ENCODE data around the gene CDC34. TPM values are rescaled to one million over a fixed set of nuclear protein-coding genes. Genes with fewer than 3 reads are reported as not detected.
"Not testable (repeated sequence)": the region's sequence is repeated elsewhere in the genome, so short reads cannot be mapped to it uniquely, and the experiment has no call there.

The CDC34 gene
- total RNA-seq, 2 donors from 2014 or later, result 41.1 to 45.8 TPM

DNA sequence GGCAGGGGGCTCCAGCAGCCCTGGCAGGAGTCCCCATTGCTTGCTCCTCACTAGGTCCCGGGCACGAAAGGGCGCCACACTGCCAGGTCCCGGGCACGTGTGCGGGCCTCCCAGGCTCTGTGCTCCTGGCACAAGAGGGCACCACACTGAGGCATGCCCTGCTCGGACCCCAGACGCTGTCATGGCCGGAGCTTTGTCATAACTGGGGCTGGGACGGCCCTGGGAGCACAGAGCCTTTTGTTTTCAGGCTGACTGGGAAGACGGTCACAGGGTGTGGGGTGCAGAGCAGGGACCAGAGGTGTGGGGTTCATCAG is 48.2 kb downstream of the CDC34 start:
- intact Hi-C loops (cut with DNase I), result loop anchor here (10.0 kb wide), 2 partner anchors 55 to 145 kb away; partner anchors contain the start of genes FGF22 (in 1 of the 2) and POLRMT (in 1 of the 2)

DNA sequence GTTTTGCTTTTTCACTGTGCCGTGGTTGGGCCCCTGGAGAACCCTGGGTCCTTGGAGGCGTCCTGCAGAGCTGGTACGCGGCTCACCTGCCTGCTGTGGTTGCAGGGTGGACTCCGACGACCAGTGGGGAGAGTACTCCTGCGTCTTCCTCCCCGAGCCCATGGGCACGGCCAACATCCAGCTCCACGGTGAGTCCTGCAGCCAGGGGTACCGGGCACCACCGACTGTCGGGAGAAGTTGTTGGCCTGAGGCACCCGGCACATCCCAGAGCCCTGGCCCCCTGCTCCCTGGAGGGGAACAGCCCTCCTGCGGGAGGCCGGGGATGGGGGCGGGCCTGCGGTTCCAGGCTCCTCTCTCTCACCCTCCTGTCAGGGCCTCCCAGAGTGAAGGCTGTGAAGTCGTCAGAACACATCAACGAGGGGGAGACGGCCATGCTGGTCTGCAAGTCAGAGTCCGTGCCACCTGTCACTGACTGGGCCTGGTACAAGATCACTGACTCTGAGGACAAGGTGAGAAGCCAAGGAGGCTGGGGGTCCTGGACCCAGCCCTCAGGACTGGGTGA is 48.8 kb downstream of the CDC34 start:
- no peak for DNase-seq (ENCODE audit: low spot score)
- intact Hi-C loops (cut with DNase I), result loop anchor here in 1 of 2 donors (10.0 kb wide), 1 partner anchor 144 kb away; no protein-coding TSS in a partner anchor

More for the DNA sequence above, 48.2 kb downstream of the CDC34 start:
- DNase-seq (ENCODE audit: low spot score), result no peak

DNA sequence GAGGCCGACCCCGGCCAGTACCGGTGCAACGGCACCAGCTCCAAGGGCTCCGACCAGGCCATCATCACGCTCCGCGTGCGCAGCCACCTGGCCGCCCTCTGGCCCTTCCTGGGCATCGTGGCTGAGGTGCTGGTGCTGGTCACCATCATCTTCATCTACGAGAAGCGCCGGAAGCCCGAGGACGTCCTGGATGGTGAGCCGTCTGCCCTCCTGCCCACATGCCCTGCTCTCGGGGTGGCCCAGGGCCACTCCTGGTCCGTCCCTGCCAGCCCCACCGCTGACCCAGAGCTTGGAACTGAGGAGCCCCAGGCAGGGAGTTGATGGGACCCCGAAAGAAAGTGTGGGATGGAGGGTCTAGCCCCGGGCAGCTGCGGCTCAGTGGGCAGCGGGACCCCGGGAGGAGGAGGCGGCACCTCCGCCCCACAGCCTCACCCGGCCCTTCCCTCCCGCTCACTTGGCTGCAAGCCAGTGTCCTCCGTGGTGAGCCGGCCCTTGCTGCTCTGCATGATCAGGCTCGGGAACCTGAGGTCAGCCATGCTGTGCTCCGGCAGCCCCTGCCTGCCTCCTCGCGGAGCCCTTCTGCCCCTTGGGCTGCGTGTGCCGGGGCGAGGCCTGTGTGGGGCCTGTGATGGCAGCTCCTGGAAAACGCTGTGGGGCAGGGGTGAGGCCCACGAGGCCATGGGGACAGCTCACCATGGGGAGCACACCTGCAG is 50.0 kb downstream of the CDC34 start:
- intact Hi-C loops (cut with DNase I), result loop anchor here in 1 of 2 donors (10.0 kb wide), 1 partner anchor 143 kb away; no protein-coding TSS in a partner anchor
- peak; percentile 75 for DNase-seq (ENCODE audit: low spot score)

DNA sequence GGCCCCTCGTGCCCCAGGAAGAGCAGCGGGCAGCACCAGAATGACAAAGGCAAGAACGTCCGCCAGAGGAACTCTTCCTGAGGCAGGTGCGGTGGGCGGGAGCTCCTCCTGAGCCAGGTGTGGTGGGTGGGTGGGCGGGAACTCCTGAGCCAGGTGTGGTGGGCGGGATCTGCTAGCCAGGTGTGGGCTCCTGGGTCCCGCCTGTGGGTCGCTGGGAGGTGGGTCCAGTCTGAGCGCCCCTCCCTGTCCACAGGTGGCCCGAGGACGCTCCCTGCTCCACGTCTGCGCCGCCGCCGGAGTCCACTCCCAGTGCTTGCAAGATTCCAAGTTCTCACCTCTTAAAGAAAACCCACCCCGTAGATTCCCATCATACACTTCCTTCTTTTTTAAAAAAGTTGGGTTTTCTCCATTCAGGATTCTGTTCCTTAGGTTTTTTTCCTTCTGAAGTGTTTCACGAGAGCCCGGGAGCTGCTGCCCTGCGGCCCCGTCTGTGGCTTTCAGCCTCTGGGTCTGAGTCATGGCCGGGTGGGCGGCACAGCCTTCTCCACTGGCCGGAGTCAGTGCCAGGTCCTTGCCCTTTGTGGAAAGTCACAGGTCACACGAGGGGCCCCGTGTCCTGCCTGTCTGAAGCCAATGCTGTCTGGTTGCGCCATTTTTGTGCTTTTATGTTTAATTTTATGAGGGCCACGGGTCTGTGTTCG is 51.1 kb downstream of the CDC34 start:
- DNase-seq (ENCODE audit: low spot score), result peak; percentile 85

DNA sequence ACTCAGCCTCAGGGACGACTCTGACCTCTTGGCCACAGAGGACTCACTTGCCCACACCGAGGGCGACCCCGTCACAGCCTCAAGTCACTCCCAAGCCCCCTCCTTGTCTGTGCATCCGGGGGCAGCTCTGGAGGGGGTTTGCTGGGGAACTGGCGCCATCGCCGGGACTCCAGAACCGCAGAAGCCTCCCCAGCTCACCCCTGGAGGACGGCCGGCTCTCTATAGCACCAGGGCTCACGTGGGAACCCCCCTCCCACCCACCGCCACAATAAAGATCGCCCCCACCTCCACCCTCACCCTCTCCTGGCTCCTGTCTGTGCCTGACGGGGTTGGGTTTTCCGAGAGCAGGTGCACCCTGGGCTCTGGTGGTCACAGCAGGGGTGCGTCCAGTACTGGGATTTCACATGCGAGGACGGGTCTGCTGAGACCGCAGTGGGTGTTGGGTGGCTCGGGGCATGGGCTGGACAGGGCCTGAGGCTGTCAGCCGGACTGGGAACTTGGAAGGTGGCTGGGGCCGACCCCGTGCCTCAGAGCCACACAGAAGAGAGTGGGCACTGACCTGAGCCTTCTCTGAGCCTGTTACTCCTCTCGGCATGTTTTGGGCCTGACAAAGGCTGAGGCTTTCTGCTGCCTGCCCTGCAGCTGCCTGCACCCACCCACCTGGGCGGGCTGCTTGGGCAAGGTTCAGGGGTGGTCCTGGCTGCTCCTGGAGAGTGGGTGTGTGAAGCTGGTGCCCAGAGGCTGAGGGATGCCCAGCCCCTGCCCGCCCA is 51.8 kb downstream of the CDC34 start:
- intact Hi-C loops (cut with DNase I), result loop anchor here in 1 of 2 donors (10.0 kb wide), 1 partner anchor 141 kb away; no protein-coding TSS in a partner anchor
- DNase-seq (ENCODE audit: low spot score), result peak; percentile 66

More for the DNA sequence above, 51.1 kb downstream of the CDC34 start:
- intact Hi-C loops (cut with DNase I), result loop anchor here in 1 of 2 donors (10.0 kb wide), 1 partner anchor 142 kb away; no protein-coding TSS in a partner anchor

DNA sequence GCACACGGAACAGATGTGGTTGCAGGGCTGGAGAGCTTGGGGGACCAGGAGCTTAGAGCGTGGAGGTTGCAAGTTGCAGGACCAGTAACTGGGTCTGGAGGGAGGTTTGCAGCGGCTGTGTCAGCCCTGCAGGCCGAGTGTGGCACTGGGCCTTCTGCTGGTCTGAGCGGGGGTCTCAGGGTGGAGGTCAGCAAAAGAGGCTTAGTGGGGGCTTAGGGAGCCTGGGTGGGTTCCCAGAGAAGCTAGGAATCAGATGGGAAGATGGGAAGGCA is 52.3 kb downstream of the CDC34 start:
- DNase-seq (ENCODE audit: low spot score), result no peak
- intact Hi-C loops (cut with DNase I), result loop anchor here in 1 of 2 donors (10.0 kb wide), 1 partner anchor 141 kb away; no protein-coding TSS in a partner anchor

DNA sequence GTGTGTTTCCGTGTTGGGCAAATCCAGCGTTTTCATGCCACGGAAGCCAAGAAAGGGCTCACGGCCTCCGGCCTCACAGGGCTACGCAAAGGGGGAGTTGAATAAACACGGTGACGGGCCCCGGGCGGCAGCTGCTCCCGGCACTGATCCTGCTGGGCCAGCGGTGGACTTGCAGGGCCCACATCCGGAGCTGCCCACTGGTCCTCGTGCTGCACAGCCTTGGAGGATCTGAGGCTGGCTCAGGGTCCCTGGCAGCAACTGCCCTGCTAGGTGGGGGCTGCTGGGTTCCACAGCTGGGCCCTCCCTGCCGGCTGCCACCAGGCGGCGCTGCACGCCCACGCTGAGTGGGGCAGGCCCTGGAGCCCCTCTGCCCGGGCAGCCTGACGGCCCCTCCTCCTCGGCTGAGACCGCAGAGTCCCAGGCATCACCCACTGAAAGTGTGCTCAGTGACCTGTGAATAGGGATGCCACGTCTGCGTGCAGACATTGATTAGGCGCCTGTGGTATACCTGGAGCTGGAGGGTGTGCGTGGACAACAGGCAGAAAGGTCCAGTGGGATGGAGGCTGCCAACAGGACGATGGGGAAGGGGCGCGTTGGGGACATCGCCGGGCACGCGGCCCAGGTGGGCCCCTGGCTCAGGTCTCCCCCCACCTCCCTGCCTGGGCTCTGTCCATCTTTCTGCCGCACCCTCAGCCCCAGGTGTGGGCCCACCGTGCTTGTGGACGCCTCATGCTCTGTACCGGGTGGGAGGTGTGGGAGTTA is 52.9 kb downstream of the CDC34 start:
- DNase-seq (ENCODE audit: low spot score), result no peak
- intact Hi-C loops (cut with DNase I), result loop anchor here in 1 of 2 donors (10.0 kb wide), 1 partner anchor 140 kb away; no protein-coding TSS in a partner anchor

DNA sequence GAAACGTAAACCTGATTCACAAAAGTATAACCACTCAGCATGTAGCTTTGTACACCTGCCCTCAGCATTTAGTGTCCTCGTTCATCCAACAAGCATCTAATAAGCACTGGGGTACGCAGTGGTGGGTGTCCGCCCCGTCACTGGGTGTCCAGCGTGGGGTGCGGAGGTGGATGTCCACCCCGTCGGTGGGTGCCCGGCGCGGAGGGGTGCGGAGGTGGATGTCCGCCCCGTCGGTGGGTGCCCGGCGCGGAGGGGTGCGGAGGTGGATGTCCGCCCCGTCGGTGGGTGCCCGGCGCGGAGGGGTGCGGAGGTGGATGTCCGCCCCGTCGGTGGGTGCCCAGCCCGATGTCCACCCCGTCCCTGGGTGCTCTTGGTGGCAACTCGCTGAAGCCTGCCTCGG is 53.6 kb downstream of the CDC34 start:
- not testable (repeated sequence) for DNase-seq (ENCODE audit: low spot score)
- intact Hi-C loops (cut with DNase I), result loop anchor here in 1 of 2 donors (10.0 kb wide), 1 partner anchor 140 kb away; no protein-coding TSS in a partner anchor

DNA sequence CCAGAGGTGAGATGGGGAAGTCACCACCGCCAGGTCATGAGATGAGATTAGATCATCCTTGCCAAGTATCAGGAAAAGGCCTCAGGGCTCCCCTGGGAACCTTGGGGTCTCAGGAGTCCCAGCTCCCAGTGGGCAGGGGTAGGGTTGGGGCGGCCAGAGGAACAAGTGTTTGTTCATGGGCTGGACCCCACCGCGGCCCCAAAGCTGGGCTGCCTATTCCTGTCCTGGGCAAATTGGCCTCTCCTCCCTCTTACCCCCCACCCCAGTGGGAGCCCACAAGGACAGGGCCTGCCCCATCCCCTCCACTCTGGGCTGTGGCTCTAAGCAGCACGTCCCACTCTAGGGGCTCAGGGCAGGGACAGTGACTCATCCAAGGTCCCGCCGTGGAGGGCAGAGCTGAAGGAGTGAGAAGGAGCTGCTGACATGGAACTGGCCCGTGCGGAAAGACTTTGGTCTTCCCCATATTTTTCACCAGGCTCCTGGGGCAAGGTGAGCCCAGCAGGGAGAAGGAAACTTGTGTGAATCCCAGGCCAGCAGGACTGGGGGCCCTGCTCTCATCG is 54.1 kb downstream of the CDC34 start:
- intact Hi-C loops (cut with DNase I), result loop anchor here in 1 of 2 donors (10.0 kb wide), 1 partner anchor 139 kb away; no protein-coding TSS in a partner anchor
- DNase-seq (ENCODE audit: low spot score), result no peak

DNA sequence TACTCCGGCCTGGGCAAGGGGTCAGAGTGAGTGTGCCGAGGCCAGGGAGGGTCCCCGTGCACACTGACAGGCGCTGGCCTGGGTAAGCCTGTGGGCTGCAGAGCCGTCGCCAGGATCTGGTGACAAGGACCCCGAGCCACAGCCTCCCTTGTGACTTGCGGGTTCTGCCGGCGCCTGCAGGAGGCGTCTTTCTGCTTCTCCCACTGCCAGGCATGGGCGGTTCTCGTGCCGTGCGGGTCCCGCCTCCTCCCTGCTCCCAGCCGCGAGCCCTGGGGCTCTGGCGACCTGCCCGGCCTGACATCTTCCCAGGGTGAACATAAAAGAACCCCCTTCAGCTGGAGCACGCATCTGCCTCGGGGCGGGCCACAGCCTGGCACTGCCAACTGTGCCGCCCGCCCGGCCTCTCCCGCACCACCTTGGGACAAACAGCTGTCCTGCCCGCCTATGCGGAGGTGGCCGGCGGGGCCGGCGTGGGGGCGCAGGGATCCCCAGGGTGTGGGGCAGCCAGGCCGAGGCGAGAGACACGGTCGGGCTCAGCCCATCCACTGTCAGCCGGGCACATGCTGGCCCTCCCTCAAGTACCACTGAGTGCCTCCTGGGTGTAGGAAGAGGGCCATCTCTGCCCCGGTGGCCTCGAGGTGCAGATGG is 56.7 kb downstream of the CDC34 start:
- intact Hi-C loops (cut with DNase I), result loop anchor here in 1 of 2 donors (10.0 kb wide), 1 partner anchor 137 kb away; no protein-coding TSS in a partner anchor
- DNase-seq (ENCODE audit: low spot score), result peak; percentile 91

DNA sequence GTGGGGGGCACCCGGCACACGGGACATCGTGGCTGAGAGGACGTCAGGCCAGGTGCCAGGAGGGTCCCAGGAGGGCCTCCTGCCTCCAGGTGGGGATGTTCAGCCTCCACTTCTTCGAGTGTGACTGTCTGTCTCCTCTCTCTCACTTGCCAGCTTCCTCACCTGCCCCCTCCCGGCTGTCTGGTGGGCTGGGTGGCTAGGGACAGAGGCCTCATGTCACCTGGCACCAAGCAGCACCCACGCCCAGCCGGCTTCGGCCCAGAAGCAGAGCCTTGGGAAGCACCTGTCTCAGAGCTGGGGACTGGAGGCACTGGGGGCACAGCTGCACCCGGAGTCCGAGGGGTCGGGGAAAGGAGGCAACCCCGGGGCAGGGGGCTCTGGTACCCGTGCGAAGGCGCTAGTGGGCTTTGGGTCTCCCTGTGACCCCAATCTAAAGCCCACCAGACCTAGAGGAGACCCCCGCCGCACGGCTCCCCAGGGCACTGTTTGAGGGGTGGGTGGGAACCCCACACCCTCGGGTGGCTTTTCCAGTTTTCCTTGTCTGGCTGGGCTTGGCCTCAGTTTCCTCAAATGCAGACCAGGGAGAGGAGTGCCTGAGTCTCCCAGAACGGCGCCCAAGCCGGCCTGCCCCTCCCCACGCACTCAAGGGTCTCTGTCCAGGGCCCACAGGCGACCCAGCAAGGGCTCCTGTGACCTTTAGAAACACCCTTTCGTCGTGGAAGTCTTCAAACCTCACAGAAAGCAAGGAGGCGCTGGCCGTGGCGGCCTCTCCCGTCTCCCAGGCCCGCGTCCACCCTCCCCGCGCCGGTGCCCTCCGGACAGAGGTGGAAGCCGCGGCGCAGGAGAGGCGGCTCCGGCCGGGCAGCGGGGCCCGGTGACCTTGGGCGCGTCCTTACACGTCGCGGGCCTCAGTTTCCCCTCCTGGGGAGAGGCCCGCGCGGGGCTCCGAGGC is 57.5 kb downstream of the CDC34 start:
- DNase-seq (ENCODE audit: low spot score), result no peak
- intact Hi-C loops (cut with DNase I), result loop anchor here in 1 of 2 donors (10.0 kb wide), 1 partner anchor 136 kb away; no protein-coding TSS in a partner anchor

DNA sequence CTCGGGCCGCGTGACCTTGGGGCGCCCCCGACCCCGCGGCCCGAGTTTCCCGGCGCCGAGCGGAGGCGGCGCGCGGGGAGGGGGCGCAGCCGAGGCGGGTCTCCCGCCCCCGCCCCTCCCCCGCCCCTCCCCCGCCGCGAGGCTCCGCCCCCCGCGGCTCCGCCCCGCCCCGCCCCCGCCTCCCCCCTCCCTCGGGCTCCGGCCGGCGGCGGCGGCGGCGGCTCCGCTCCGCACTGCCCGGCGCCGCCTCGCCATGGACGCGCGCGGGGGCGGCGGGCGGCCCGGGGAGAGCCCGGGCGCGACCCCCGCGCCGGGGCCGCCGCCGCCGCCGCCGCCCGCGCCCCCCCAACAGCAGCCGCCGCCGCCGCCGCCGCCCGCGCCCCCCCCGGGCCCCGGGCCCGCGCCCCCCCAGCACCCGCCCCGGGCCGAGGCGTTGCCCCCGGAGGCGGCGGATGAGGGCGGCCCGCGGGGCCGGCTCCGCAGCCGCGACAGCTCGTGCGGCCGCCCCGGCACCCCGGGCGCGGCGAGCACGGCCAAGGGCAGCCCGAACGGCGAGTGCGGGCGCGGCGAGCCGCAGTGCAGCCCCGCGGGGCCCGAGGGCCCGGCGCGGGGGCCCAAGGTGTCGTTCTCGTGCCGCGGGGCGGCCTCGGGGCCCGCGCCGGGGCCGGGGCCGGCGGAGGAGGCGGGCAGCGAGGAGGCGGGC is 58.3 kb downstream of the CDC34 start, which contains the start of gene HCN2:
HCN2 (plus strand) TSS at position 189 of the 703 bp plus-strand sequence; CDS start at position 254, 65 bp downstream.
- DNase-seq (ENCODE audit: low spot score), result no peak
- intact Hi-C loops (cut with DNase I), result loop anchor here in 1 of 2 donors (10.0 kb wide), 1 partner anchor 135 kb away; no protein-coding TSS in a partner anchor

DNA sequence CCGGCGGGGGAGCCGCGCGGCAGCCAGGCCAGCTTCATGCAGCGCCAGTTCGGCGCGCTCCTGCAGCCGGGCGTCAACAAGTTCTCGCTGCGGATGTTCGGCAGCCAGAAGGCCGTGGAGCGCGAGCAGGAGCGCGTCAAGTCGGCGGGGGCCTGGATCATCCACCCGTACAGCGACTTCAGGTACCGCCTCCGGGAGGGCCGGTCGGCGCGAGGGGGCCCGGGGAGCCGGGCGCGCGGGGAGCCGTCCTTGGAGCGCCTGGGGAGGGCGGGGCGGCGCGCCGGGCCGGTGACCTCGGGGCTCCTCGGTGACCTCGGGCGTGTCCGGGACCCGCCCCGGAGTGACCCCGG is 58.8 kb downstream of the CDC34 start:
- DNase-seq (ENCODE audit: low spot score), result no peak
- intact Hi-C loops (cut with DNase I), result no loop called here

DNA sequence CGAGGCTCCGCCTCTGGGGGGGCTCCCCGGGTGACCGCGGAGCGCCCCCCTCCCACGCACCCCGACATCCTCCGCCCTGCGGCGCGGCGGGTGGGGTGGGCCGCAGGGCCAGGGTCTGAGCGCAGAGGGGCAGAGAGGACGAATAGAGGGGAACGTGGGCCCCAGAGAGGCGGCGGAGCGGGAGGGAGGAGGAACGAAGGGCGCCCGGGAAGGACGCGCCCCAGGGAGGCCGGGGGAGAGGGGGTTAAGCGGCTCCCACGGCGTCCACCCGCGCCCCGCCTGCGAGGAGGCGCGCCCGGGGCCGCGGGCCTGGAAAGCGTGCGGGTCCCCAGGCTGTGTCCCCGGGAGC is 59.2 kb downstream of the CDC34 start:
- intact Hi-C loops (cut with DNase I), result no loop called here
- no peak for DNase-seq (ENCODE audit: low spot score)

DNA sequence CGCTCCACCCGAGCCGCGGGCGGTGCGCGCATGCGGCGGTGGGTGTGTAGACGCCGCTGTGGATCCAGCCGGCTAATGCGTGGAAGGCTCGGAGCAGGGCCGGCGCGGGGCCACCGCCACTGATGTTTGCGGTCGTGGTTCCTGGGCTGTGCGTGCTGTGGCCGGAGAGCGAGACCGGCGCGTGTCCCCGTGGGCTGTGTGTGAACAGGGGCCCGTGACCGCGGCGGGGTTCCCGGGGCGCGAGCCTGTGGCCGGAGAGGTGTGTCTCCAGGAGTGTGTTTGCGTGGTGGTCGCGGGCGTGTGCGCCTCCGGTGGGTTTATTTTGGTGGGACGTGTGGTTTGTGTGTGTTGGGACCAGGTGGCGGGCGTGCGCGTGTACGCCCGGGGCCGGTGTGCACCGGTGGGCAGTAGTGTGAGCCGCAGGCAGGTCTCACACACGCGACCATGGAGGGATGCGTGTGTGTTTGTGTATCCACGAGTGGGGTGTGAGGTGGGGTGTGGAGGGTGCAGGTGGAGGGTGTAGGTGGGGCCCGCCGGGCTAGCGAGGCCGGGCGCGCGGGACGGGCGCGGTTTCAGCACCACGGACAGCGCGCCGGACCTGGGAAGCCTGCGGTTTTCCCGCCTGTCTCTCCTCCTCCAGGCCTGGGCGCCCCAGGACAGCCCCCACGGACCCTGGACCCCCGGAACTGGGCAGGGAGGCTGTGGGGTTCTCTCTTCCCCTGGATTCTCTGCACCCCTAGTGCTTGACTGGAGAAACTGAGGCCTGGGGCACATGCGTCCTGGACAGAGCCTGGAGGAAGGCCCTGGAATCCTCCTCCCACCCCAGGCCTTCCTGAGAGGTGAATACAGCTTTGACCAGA is 59.8 kb downstream of the CDC34 start:
- no peak for DNase-seq (ENCODE audit: low spot score)

More for the DNA sequence above, 59.8 kb downstream of the CDC34 start:
- intact Hi-C loops (cut with DNase I), result no loop called here

All from posterior vena cava (tissue), 2 donors.